ENCODE results near the gene TMEM219. TPM values are rescaled to one million over a fixed set of nuclear protein-coding genes. Genes with fewer than 3 reads are reported as not detected.
A peak's percentile ranks its signal among the peaks of the same experiment; 100 is the strongest.

TMEM219 gene
- total and polyA plus RNA-seq, 9 of the 15 experiments (the other 6 are each of a cell fraction or from before 2014, with no cell fraction given): 35.3 to 62.8 (median 55.5) TPM

- TF ChIP-seq RBM25 (IDR thresholded peaks at IDR 0.05; ENCODE audit: low read depth, low read length, severe bottlenecking): no peak
- TF ChIP-seq POLR2H (tag; IDR thresholded peaks at IDR 0.05; ENCODE audit: low read depth): no peak
- no peak for TF ChIP-seq SNRNP70 (optimal IDR thresholded peaks at IDR 0.05; ENCODE audit: low read depth, low read length)
- TF ChIP-seq MTA3 (IDR thresholded peaks at IDR 0.05; ENCODE audit: borderline replicate concordance): peak; percentile 63
- peak; percentile 92 for TF ChIP-seq RBFOX2 (IDR thresholded peaks at IDR 0.05; ENCODE audit: low read depth, low read length)
- TF ChIP-seq GTF2F1 (IDR thresholded peaks at IDR 0.05; ENCODE audit: low read depth, low read length): no peak
- TF ChIP-seq ETV6 (IDR thresholded peaks at IDR 0.05; ENCODE audit: borderline replicate concordance in 1 of 2, low read depth in 2 of 2, low read length in 1 of 2): no peak
- TF ChIP-seq ETV6 (CRISPR knock-in tag; IDR thresholded peaks at IDR 0.05; ENCODE audit: borderline replicate concordance): no peak
- no peak for TF ChIP-seq HIVEP1 (CRISPR knock-in tag; IDR thresholded peaks at IDR 0.05)
- peak; percentile 72; the same call in 1 of the 2 replicates for TF ChIP-seq ZNF644 (tag; IDR thresholded peaks at IDR 0.05; ENCODE audit: low read depth)
- 0 out of 4 replicates have a peak, but pooled peaks of 1 of the 2 experiments have one; percentile 15 for TF ChIP-seq TRIM24 (IDR thresholded peaks at IDR 0.05)
- TF ChIP-seq, protein P1, sequence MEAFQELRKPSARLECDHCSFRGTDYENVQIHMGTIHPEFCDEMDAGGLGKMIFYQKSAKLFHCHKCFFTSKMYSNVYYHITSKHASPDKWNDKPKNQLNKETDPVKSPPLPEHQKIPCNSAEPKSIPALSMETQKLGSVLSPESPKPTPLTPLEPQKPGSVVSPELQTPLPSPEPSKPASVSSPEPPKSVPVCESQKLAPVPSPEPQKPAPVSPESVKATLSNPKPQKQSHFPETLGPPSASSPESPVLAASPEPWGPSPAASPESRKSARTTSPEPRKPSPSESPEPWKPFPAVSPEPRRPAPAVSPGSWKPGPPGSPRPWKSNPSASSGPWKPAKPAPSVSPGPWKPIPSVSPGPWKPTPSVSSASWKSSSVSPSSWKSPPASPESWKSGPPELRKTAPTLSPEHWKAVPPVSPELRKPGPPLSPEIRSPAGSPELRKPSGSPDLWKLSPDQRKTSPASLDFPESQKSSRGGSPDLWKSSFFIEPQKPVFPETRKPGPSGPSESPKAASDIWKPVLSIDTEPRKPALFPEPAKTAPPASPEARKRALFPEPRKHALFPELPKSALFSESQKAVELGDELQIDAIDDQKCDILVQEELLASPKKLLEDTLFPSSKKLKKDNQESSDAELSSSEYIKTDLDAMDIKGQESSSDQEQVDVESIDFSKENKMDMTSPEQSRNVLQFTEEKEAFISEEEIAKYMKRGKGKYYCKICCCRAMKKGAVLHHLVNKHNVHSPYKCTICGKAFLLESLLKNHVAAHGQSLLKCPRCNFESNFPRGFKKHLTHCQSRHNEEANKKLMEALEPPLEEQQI (IDR thresholded peaks at IDR 0.05): no peak
- TF ChIP-seq CCNT2 (IDR thresholded peaks at IDR 0.05; ENCODE audit: borderline replicate concordance, extremely low read depth, insufficient read length, low read depth, low read length): no peak
- TF ChIP-seq FOXA1 (IDR thresholded peaks at IDR 0.05; ENCODE audit: borderline replicate concordance): no peak
- TF ChIP-seq ETV1 (tag; conservative IDR thresholded peaks at IDR 0.05; ENCODE audit: low read depth): no peak
- TF ChIP-seq E4F1 (CRISPR knock-in tag; IDR thresholded peaks at IDR 0.05; ENCODE audit: borderline replicate concordance): no peak
- TF ChIP-seq ELF1 (tag; IDR thresholded peaks at IDR 0.05): no peak
- TF ChIP-seq ZNF696 (CRISPR knock-in tag; conservative IDR thresholded peaks at IDR 0.05): no peak; the same call in 1 of the 2 replicates
- no peak for TF ChIP-seq PHF21A (IDR thresholded peaks at IDR 0.05; ENCODE audit: borderline replicate concordance, low read depth)
- TF ChIP-seq SAFB (IDR thresholded peaks at IDR 0.05; ENCODE audit: borderline replicate concordance, low read depth, low read length): no peak
- TF ChIP-seq, protein P2, sequence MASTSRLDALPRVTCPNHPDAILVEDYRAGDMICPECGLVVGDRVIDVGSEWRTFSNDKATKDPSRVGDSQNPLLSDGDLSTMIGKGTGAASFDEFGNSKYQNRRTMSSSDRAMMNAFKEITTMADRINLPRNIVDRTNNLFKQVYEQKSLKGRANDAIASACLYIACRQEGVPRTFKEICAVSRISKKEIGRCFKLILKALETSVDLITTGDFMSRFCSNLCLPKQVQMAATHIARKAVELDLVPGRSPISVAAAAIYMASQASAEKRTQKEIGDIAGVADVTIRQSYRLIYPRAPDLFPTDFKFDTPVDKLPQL (IDR thresholded peaks at IDR 0.05; ENCODE audit: extremely low read depth, insufficient read length): no peak
- no peak for TF ChIP-seq JUNB (CRISPR knock-in tag; conservative IDR thresholded peaks at IDR 0.05)
- no peak for TF ChIP-seq NFE2L1 (tag; IDR thresholded peaks at IDR 0.05; ENCODE audit: borderline replicate concordance, low read depth)
Observed at GRCh38 chr16:29995324-29995910, 33.5 kb downstream of the TMEM219 start, which contains the start of gene HIRIP3 (continued).
